ENCODE results near the gene SV2C. TPM values are rescaled to one million over a fixed set of nuclear protein-coding genes. Genes with fewer than 3 reads are reported as not detected.

Gene SV2C
- total RNA-seq, 1 donor from 2014 or later: not detected

DNA sequence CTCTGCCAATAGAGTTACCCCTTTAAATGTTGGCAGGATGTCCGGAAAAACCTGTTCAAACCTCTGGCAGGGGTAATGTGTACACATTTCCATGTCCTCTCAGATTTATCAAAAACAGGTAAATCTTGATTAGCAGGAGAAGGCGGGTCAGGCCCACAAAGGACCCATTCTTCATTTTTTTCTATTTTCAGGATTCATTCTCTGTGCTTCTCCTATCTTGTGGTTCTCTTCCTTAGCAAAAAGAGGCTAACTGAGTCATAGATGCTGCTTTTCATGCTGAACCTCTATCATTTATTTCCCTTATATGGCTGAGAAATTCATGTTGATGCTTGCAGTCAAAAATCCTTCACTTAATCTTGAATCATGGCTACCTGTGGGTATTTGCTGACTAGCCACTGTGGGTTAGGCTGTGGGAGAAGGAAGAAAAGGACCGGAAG, 207.2 kb downstream of the SV2C start:
- no peaks in the 10 kb centered on the region for H3K9me3 Mint-ChIP-seq
- POLR2A ChIA-PET: no interaction called here

DNA sequence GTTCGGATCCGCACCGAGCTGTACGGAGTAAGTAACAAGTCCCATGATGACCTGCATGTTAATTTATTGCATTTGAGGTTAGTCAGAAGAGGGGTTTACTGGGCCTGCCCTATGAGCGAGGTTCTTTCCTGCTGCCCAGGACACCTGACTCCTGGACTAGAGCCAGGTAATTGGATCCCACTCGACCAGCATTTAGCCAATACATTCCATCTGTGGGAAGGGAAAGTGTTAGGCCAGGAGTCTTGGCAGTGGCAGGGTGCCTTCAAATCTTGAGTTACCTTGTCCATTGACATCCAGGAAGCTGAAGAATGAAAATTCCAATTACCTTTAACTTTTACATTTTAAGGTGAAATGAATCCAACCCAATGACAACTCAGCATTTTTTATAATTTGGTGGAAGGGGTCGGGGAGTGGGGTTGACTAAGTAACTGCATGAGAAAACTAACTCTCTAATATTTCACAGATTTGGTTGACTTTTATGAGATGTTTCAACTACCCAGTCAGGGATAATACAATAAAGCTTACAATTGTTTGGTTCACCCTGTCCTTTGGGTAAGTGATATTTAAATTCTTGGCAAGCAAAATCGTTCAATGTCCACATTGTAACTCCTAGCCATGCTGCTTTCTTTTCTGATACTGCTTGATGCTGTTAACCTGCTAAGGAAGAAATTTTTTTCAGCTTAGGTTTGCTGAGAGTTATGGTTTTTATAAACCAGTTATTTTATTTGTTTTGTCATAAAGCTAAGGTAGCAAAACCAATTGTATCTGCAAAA, 208.3 kb downstream of the SV2C start:
- Mint-ChIP-seq H3K9me3 (no peaks in the 10 kb centered on the region), H3K4me3 (no peak overlapping the region), H3K27me3 (peaks cover 3% of the 10 kb centered on the region), H3K27ac (no peak overlapping the region), H3K4me1 (peaks cover 8% of the 10 kb centered on the region), H3K36me3 (ENCODE audit: low read depth) (no peaks in the 10 kb centered on the region)
- POLR2A ChIA-PET: no interaction called here
- TF ChIP-seq, protein P1, sequence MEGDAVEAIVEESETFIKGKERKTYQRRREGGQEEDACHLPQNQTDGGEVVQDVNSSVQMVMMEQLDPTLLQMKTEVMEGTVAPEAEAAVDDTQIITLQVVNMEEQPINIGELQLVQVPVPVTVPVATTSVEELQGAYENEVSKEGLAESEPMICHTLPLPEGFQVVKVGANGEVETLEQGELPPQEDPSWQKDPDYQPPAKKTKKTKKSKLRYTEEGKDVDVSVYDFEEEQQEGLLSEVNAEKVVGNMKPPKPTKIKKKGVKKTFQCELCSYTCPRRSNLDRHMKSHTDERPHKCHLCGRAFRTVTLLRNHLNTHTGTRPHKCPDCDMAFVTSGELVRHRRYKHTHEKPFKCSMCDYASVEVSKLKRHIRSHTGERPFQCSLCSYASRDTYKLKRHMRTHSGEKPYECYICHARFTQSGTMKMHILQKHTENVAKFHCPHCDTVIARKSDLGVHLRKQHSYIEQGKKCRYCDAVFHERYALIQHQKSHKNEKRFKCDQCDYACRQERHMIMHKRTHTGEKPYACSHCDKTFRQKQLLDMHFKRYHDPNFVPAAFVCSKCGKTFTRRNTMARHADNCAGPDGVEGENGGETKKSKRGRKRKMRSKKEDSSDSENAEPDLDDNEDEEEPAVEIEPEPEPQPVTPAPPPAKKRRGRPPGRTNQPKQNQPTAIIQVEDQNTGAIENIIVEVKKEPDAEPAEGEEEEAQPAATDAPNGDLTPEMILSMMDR (IDR thresholded peaks at IDR 0.05): no peak
- intact Hi-C loops (cut with micrococcal nuclease): no loop called here
- no peak for DNase-seq
- ATAC-seq (ENCODE audit: low read depth): no peak
- CTCF ChIA-PET: no interaction called here

More for the DNA sequence above, 207.2 kb downstream of the SV2C start:
- Mint-ChIP-seq H3K4me3 (no peak overlapping the region), H3K27me3 (no peaks in the 10 kb centered on the region), H3K36me3 (ENCODE audit: low read depth) (no peaks in the 10 kb centered on the region), H3K27ac (no peak overlapping the region), H3K4me1 (peaks cover 8% of the 10 kb centered on the region)
- CTCF ChIA-PET: no interaction called here
- TF ChIP-seq, protein P1 (IDR thresholded peaks at IDR 0.05): no peak
- DNase-seq (no peak), ATAC-seq (ENCODE audit: low read depth) (no peak)
- intact Hi-C loops (cut with micrococcal nuclease): no loop called here

DNA sequence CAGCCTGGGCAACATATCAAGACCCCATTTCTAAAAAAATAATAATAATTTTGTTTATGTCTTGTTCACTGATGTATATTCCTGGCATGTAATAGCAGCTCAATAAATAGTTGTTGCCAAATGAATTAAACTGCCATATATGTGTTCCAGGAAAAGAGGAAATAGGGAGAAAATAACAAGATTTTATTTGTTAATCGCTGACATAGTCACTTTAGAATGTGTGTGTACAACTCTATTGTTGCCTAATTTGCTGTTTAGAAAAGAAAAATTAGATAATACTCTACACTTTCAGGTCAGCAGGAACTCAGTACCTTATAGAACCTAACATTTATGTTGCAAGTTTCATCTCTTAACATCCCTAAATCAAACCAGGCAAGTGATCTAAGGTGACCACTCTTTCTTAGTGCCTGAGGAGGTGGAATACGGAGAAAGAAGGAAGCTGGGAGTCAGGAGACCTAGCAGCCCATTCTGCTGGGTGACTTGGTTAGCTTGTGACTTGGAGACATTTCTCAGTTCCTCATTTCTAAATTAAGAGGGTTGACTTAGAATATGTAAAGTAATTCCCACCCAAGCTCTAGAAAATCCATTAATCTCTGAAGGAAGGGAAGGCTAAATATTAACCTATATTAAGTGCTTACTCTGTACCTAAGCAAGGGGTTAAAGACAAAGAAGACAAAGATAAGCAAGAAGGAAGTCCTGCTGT, 209.6 kb downstream of the SV2C start:
- H3K4me1 Mint-ChIP-seq: peaks cover 8% of the 10 kb centered on the region
- POLR2A ChIA-PET: interaction anchor here (1.3 kb wide), 1 partner anchor 111 kb away, joined by 3 read pairs; the partner anchor contains the start of gene IQGAP2
- intact Hi-C loops (cut with micrococcal nuclease): no loop called here
- peaks cover 3% of the 10 kb centered on the region for H3K27me3 Mint-ChIP-seq
- no peak for DNase-seq
- H3K9me3 Mint-ChIP-seq: no peaks in the 10 kb centered on the region
- CTCF ChIA-PET: interaction anchor here (1.2 kb wide), 1 partner anchor 16 kb away, joined by 3 read pairs; no protein-coding TSS in a partner anchor
- H3K36me3 Mint-ChIP-seq (ENCODE audit: low read depth): no peaks in the 10 kb centered on the region
- H3K27ac Mint-ChIP-seq: no peak overlapping the region
- H3K4me3 Mint-ChIP-seq: no peak overlapping the region
- peak; percentile 42 for ATAC-seq (ENCODE audit: low read depth)
- TF ChIP-seq, protein P1 (IDR thresholded peaks at IDR 0.05): no peak

DNA sequence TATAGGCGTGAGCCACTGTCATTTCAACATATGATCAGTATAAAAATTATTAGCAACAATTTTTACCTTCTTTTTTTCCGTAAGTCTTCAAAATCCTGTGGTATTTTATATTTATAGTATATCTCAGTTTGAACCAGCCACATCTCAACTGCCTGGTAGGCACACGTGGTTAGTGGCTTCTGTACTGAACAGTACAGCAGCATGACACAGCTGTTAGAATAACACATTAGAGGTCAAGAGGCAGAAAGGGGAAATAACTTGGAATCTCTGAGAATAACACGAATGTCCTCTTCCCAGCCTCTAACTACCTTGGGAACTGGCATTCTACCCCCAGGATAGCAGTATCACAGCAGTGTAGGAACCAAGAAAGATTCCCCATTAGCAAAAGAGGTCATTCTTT, 211.4 kb downstream of the SV2C start:
- ATAC-seq (ENCODE audit: low read depth) (no peak), DNase-seq (no peak)
- intact Hi-C loops (cut with micrococcal nuclease): no loop called here
- H3K27me3 Mint-ChIP-seq: peaks cover 6% of the 10 kb centered on the region
- H3K36me3 Mint-ChIP-seq (ENCODE audit: low read depth): no peaks in the 10 kb centered on the region
- CTCF ChIA-PET: no interaction called here
- TF ChIP-seq, protein P1 (IDR thresholded peaks at IDR 0.05): no peak
- H3K4me3 Mint-ChIP-seq: no peak overlapping the region
- no peak overlapping the region for H3K27ac Mint-ChIP-seq
- H3K9me3 Mint-ChIP-seq: no peaks in the 10 kb centered on the region
- peaks cover 8% of the 10 kb centered on the region for H3K4me1 Mint-ChIP-seq
- POLR2A ChIA-PET: interaction anchor here (0.7 kb wide), 1 partner anchor 23 kb away, joined by 6 read pairs; no protein-coding TSS in a partner anchor

DNA sequence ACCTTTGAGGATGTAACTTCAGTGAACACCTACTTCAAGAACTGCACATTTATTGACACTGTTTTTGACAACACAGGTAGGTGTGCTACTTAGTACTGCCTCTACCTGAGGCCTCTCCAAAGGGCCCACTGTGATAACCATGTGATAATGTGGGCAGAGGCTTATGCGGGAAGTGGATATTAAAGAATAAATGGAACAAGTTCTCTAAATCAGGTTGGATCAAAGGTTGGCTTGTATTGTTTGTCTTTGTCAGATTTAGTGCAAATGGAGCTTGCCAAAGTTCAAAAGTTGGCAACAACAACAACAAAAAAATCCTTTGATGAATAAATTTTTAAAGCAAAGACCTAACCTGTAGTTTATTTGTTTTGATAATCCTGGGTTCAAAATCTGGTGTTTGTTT, 215.7 kb downstream of the SV2C start:
- Mint-ChIP-seq H3K4me3 (no peak overlapping the region), H3K9me3 (no peaks in the 10 kb centered on the region), H3K27me3 (peaks cover 10% of the 10 kb centered on the region), H3K4me1 (no peaks in the 10 kb centered on the region), H3K36me3 (ENCODE audit: low read depth) (no peaks in the 10 kb centered on the region), H3K27ac (no peak overlapping the region)
- TF ChIP-seq, protein P1 (IDR thresholded peaks at IDR 0.05): no peak
- DNase-seq: no peak
- ATAC-seq (ENCODE audit: low read depth): no peak
- intact Hi-C loops (cut with micrococcal nuclease): no loop called here
- ChIA-PET POLR2A (no interaction called here), CTCF (interaction anchor here (0.6 to 1.7 kb wide), 2 partner anchors 10 to 562 kb away, joined by 3 read pairs; no protein-coding TSS in a partner anchor)

All from activated B cell treated with CpG ODN at 0.5 μM for 24 hours (primary cell).